Measurements from ENCODE around the gene PDK2. TPM values are rescaled to one million over a fixed set of nuclear protein-coding genes. Genes with fewer than 3 reads are reported as not detected.

Gene PDK2
- total and polyA plus RNA-seq, 2 experiments from 2014 or later = 12.0 to 15.9 TPM

DNA sequence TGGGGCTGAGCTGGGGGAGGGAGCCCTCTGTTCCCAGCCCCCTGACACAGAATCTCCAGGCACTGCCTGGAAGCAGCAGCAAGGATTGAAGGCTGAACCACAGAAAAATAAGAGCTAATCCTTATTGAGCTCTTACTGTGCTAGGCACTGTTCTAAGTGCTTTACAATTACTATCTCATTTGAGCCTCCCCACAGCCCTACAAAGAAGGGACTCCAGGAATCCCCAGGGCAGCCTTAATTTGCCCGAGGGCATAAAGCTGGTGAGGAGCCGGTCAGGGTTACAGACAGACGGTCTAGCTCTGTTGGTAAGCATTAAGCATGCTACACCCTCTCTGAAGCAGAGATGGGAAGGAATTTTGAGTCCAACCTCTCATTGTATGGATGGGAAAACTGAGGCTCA is 27.8 kb downstream of the PDK2 start:
- no peak overlapping the region for H3K4me3 Mint-ChIP-seq
- Histone ChIP-seq H2AFZ (no peak overlapping the region), H3K4me3 (no peak overlapping the region), H3K36me3 (ENCODE audit: insufficient read depth) (no peaks in the 10 kb centered on the region), H3K27ac (ENCODE audit: low read depth) (no peak overlapping the region), H3K4me2 (no peak overlapping the region), H3K27me3 (ENCODE audit: insufficient read depth) (peaks cover 40% of the 10 kb centered on the region), H3K79me2 (replicated peaks; ENCODE audit: insufficient read depth) (no peaks in the 10 kb centered on the region), H3K4me1 (ENCODE audit: insufficient read depth) (peaks cover 21% of the 10 kb centered on the region), H3F3A (replicated peaks; ENCODE audit: low read depth) (no peaks in the 10 kb centered on the region; the same call in 1 of the 2 replicates), H4K20me1 (replicated peaks; ENCODE audit: insufficient read depth) (no peaks in the 10 kb centered on the region), H3K9me2 (ENCODE audit: insufficient read depth) (no peaks in the 10 kb centered on the region)
- no peaks in the 10 kb centered on the region for H3K9me3 Mint-ChIP-seq
- TF ChIP-seq ZNF114 (CRISPR knock-in tag; IDR thresholded peaks at IDR 0.05) (no peak), JUNB (IDR thresholded peaks at IDR 0.05; ENCODE audit: unreplicated experiment) (no peak), POLR2AphosphoS5 (IDR thresholded peaks at IDR 0.05; ENCODE audit: low read depth) (no peak), NANOG (IDR thresholded peaks at IDR 0.05; ENCODE audit: borderline replicate concordance) (no peak), EZH2 (IDR thresholded peaks at IDR 0.05; ENCODE audit: low read depth, unreplicated experiment) (no peak), EZH2phosphoT487 (IDR thresholded peaks at IDR 0.05; ENCODE audit: unreplicated experiment) (no peak), CREB1 (CRISPR knock-in tag; IDR thresholded peaks at IDR 0.05; ENCODE audit: low read depth) (no peak), STAT1 (IDR thresholded peaks at IDR 0.05; ENCODE audit: unreplicated experiment) (no peak), ZNF331 (CRISPR knock-in tag; IDR thresholded peaks at IDR 0.05; ENCODE audit: low read depth) (no peak)
- TF ChIP-seq, protein P1, sequence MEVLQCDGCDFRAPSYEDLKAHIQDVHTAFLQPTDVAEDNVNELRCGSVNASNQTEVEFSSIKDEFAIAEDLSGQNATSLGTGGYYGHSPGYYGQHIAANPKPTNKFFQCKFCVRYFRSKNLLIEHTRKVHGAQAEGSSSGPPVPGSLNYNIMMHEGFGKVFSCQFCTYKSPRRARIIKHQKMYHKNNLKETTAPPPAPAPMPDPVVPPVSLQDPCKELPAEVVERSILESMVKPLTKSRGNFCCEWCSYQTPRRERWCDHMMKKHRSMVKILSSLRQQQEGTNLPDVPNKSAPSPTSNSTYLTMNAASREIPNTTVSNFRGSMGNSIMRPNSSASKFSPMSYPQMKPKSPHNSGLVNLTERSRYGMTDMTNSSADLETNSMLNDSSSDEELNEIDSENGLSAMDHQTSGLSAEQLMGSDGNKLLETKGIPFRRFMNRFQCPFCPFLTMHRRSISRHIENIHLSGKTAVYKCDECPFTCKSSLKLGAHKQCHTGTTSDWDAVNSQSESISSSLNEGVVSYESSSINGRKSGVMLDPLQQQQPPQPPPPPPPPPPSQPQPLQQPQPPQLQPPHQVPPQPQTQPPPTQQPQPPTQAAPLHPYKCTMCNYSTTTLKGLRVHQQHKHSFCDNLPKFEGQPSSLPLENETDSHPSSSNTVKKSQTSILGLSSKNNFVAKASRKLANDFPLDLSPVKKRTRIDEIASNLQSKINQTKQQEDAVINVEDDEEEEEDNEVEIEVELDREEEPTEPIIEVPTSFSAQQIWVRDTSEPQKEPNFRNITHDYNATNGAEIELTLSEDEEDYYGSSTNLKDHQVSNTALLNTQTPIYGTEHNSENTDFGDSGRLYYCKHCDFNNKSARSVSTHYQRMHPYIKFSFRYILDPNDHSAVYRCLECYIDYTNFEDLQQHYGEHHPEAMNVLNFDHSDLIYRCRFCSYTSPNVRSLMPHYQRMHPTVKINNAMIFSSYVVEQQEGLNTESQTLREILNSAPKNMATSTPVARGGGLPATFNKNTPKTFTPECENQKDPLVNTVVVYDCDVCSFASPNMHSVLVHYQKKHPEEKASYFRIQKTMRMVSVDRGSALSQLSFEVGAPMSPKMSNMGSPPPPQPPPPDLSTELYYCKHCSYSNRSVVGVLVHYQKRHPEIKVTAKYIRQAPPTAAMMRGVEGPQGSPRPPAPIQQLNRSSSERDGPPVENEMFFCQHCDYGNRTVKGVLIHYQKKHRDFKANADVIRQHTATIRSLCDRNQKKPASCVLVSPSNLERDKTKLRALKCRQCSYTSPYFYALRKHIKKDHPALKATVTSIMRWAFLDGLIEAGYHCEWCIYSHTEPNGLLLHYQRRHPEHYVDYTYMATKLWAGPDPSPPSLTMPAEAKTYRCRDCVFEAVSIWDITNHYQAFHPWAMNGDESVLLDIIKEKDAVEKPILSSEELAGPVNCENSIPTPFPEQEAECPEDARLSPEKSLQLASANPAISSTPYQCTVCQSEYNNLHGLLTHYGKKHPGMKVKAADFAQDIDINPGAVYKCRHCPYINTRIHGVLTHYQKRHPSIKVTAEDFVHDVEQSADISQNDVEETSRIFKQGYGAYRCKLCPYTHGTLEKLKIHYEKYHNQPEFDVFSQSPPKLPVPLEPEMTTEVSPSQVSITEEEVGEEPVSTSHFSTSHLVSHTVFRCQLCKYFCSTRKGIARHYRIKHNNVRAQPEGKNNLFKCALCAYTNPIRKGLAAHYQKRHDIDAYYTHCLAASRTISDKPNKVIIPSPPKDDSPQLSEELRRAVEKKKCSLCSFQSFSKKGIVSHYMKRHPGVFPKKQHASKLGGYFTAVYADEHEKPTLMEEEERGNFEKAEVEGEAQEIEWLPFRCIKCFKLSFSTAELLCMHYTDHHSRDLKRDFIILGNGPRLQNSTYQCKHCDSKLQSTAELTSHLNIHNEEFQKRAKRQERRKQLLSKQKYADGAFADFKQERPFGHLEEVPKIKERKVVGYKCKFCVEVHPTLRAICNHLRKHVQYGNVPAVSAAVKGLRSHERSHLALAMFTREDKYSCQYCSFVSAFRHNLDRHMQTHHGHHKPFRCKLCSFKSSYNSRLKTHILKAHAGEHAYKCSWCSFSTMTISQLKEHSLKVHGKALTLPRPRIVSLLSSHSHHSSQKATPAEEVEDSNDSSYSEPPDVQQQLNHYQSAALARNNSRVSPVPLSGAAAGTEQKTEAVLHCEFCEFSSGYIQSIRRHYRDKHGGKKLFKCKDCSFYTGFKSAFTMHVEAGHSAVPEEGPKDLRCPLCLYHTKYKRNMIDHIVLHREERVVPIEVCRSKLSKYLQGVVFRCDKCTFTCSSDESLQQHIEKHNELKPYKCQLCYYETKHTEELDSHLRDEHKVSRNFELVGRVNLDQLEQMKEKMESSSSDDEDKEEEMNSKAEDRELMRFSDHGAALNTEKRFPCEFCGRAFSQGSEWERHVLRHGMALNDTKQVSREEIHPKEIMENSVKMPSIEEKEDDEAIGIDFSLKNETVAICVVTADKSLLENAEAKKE (CRISPR knock-in tag; IDR thresholded peaks at IDR 0.05) = no peak
- TF ChIP-seq, protein P2, sequence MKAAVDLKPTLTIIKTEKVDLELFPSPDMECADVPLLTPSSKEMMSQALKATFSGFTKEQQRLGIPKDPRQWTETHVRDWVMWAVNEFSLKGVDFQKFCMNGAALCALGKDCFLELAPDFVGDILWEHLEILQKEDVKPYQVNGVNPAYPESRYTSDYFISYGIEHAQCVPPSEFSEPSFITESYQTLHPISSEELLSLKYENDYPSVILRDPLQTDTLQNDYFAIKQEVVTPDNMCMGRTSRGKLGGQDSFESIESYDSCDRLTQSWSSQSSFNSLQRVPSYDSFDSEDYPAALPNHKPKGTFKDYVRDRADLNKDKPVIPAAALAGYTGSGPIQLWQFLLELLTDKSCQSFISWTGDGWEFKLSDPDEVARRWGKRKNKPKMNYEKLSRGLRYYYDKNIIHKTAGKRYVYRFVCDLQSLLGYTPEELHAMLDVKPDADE (IDR thresholded peaks at IDR 0.05) = no peak
- TF ChIP-seq, protein P3, sequence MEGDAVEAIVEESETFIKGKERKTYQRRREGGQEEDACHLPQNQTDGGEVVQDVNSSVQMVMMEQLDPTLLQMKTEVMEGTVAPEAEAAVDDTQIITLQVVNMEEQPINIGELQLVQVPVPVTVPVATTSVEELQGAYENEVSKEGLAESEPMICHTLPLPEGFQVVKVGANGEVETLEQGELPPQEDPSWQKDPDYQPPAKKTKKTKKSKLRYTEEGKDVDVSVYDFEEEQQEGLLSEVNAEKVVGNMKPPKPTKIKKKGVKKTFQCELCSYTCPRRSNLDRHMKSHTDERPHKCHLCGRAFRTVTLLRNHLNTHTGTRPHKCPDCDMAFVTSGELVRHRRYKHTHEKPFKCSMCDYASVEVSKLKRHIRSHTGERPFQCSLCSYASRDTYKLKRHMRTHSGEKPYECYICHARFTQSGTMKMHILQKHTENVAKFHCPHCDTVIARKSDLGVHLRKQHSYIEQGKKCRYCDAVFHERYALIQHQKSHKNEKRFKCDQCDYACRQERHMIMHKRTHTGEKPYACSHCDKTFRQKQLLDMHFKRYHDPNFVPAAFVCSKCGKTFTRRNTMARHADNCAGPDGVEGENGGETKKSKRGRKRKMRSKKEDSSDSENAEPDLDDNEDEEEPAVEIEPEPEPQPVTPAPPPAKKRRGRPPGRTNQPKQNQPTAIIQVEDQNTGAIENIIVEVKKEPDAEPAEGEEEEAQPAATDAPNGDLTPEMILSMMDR (conservative IDR thresholded peaks at IDR 0.05; ENCODE audit: low read depth in 2 of 2) = no peak
- TF ChIP-seq, protein P4, sequence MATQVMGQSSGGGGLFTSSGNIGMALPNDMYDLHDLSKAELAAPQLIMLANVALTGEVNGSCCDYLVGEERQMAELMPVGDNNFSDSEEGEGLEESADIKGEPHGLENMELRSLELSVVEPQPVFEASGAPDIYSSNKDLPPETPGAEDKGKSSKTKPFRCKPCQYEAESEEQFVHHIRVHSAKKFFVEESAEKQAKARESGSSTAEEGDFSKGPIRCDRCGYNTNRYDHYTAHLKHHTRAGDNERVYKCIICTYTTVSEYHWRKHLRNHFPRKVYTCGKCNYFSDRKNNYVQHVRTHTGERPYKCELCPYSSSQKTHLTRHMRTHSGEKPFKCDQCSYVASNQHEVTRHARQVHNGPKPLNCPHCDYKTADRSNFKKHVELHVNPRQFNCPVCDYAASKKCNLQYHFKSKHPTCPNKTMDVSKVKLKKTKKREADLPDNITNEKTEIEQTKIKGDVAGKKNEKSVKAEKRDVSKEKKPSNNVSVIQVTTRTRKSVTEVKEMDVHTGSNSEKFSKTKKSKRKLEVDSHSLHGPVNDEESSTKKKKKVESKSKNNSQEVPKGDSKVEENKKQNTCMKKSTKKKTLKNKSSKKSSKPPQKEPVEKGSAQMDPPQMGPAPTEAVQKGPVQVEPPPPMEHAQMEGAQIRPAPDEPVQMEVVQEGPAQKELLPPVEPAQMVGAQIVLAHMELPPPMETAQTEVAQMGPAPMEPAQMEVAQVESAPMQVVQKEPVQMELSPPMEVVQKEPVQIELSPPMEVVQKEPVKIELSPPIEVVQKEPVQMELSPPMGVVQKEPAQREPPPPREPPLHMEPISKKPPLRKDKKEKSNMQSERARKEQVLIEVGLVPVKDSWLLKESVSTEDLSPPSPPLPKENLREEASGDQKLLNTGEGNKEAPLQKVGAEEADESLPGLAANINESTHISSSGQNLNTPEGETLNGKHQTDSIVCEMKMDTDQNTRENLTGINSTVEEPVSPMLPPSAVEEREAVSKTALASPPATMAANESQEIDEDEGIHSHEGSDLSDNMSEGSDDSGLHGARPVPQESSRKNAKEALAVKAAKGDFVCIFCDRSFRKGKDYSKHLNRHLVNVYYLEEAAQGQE (IDR thresholded peaks at IDR 0.05; ENCODE audit: unreplicated experiment) = no peak
- H3K4me1 Mint-ChIP-seq = peaks cover 42% of the 10 kb centered on the region
- no peak overlapping the region for H3K27ac Mint-ChIP-seq
- no peaks in the 10 kb centered on the region for H3K36me3 Mint-ChIP-seq (ENCODE audit: low read depth)
- H3K27me3 Mint-ChIP-seq (ENCODE audit: insufficient read depth, low read depth, poor library complexity) = peaks cover 41% of the 10 kb centered on the region
- ATAC-seq (peak; percentile 19; the same call in 2 of the 3 replicates), DNase-seq (ENCODE audit: low spot score) (no peak)
